Motor neuron (in vitro differentiated cells): ENCODE data around the gene PROM2. TPM values are rescaled to one million over a fixed set of nuclear protein-coding genes. Genes with fewer than 3 reads are reported as not detected.

ENCODE experiments used
- ATAC-seq, 8 experiments: fragments of 200-7000 bp; cut with Tn5 transposase; replicated peaks in 6 of 8; 2 replicates each; pipeline ENCODE4 v1.8.0; 2021; ENCODE audit warnings: mild to moderate bottlenecking in 8 of 8, moderate library complexity in 8 of 8
- H3K27ac ChIP-seq, 2 donors: fragments of 250-450 bp; sonication (Bioruptor Pico); 2 replicates each; pipeline ENCODE4 v1.9.0; 2021; ENCODE audit warnings: antibody characterized with exemption in 2 of 2, mild to moderate bottlenecking in 2 of 2, moderate library complexity in 1 of 2
- H3K4me1 ChIP-seq, 2 donors: fragments of 250-450 bp; sonication (Bioruptor Pico); replicated peaks in 1 of 2; 2 replicates each; pipeline ENCODE4 v1.6.1; 2021; ENCODE audit warnings: antibody characterized with exemption in 2 of 2, mild to moderate bottlenecking in 2 of 2, moderate library complexity in 1 of 2
- H3K4me3 ChIP-seq, 5 donors: fragments of 250-450 bp; sonication (Bioruptor Pico); 2 replicates each; pipeline ENCODE4 v1.9.0; 2021; ENCODE audit warnings: antibody characterized with exemption in 5 of 5, mild to moderate bottlenecking in 5 of 5, moderate library complexity in 4 of 5
- WGBS, 10 experiments: fragments of 450-650 bp; shearing (Covaris generic); methylation state at CpG; one replicate each; pipeline ENCODE4 v1.0.0; 2022; 5-methylcytosine and 5-hydroxymethylcytosine counted together
- in situ Hi-C, 9 experiments: fragments of 400-800 bp; cut with MboI; loops; one replicate each; pipeline ENCODE4 v1.15.0; 2021; ENCODE audit warnings: low sequenced_read_pairs in 9 of 9, low pct_unique_long_range_greater_than_20kb in 2 of 9; ENCODE audit not compliant: unreplicated experiment in 9 of 9
- total RNA-seq, 8 experiments: library from RNA; unstranded; fragments of 300-600 nt; gene quantifications; 2 replicates each; pipeline versions ENCODE4 v1.2.3 to v1.2.4, GENCODE V29; 2022

Gene PROM2
- total RNA-seq, 8 experiments from 2014 or later, result 0.58 to 4.6 (median 2.0) TPM

- no peak overlapping the region for H3K4me3 ChIP-seq
- 0 to 64% (median 35%) methylated on average over 1 to 4 of the region's 5 CpGs; no CpG with 5 or more reads in 4 of the 10 experiments for WGBS, 10 experiments
- peaks cover 16 to 36% of the 10 kb centered on the region in 2 donors for H3K4me1 ChIP-seq
- no peak overlapping the region for H3K27ac ChIP-seq
- ATAC-seq, result peak in 5 of 8 experiments; percentile 38 to 49 (median 41)
- in situ Hi-C loops, result no loop called here
Measured at GRCh38 chr2:95296011-95296410, 21.8 kb downstream of the PROM2 start.

- H3K4me3 ChIP-seq, result no peak within 1 kb of the TSS
- H3K27ac ChIP-seq, result no peak within 1 kb of the TSS
- in situ Hi-C loops, result no loop called here
- peaks cover 16 to 36% of the 10 kb centered on the region in 2 donors for H3K4me1 ChIP-seq
- peak in 6 of 8 experiments; percentile 58 to 65 (median 62) for ATAC-seq
- 0% methylated on average over 2 of the region's 13 CpGs; no CpG with 5 or more reads in 9 of the 10 experiments for WGBS, 10 experiments
Measured at GRCh38 chr2:95296880-95297487, 22.7 kb downstream of the PROM2 start, which contains the start of gene KCNIP3. KCNIP3 (plus strand) TSS chr2:95297347; CDS start chr2:95297439, 92 bp downstream.

GRCh38 chr2:95297639-95298395, 23.6 kb downstream of the PROM2 start:
- WGBS, 10 experiments, result 0 to 80% (median 57%) methylated on average over 1 to 7 of the region's 11 CpGs; no CpG with 5 or more reads in 3 of the 10 experiments
- ATAC-seq, result no peak
- in situ Hi-C loops, result no loop called here
- H3K4me3 ChIP-seq, result no peak overlapping the region
- peaks cover 16 to 36% of the 10 kb centered on the region in 2 donors for H3K4me1 ChIP-seq
- no peak overlapping the region for H3K27ac ChIP-seq

- H3K4me3 ChIP-seq, result no peak overlapping the region
- 60 to 100% (median 88%) methylated on average over 2 of the region's 9 CpGs; no CpG with 5 or more reads in 5 of the 10 experiments for WGBS, 10 experiments
- H3K27ac ChIP-seq, result no peak overlapping the region
- in situ Hi-C loops, result no loop called here
- H3K4me1 ChIP-seq, result peaks cover 16 to 36% of the 10 kb centered on the region in 2 donors
- peak in 1 of 8 experiments; percentile 47 for ATAC-seq
Measured at GRCh38 chr2:95298486-95299111, 24.4 kb downstream of the PROM2 start.

- H3K27ac ChIP-seq, result no peak overlapping the region
- in situ Hi-C loops, result loop anchor here in 1 of 9 experiments (25.0 kb wide), 1 partner anchor 113 kb away; no protein-coding TSS in a partner anchor
Measured at GRCh38 chr2:95299961-95300360, 25.7 kb downstream of the PROM2 start.

GRCh38 chr2:95300450-95300849, 26.2 kb downstream of the PROM2 start:
- Histone ChIP-seq H3K4me3 (no peak overlapping the region), H3K27ac (no peak overlapping the region), H3K4me1 (peaks cover 16 to 38% of the 10 kb centered on the region in 2 donors)
- WGBS, 10 experiments, result 0 to 33% methylated on average over 3 to 4 of the region's 11 CpGs; no CpG with 5 or more reads in 8 of the 10 experiments
- ATAC-seq, result peak in 4 of 8 experiments; percentile 16 to 71 (median 59)
- in situ Hi-C loops, result loop anchor here in 1 of 9 experiments (25.0 kb wide), 1 partner anchor 113 kb away; no protein-coding TSS in a partner anchor

More at GRCh38 chr2:95299961-95300360, 25.7 kb downstream of the PROM2 start:
- no peak overlapping the region for H3K4me3 ChIP-seq
- H3K4me1 ChIP-seq, result peaks cover 16 to 36% of the 10 kb centered on the region in 2 donors
- WGBS, 10 experiments, result 82 to 100% (median 83%) methylated on average over 2 to 8 of the region's 9 CpGs; no CpG with 5 or more reads in 7 of the 10 experiments
- ATAC-seq, result no peak

GRCh38 chr2:95301186-95301585, 26.9 kb downstream of the PROM2 start:
- ATAC-seq, result no peak
- no peak overlapping the region for H3K27ac ChIP-seq
- 40% methylated on average over 1 of the region's 4 CpGs; no CpG with 5 or more reads in 8 of the 10 experiments for WGBS, 10 experiments
- H3K4me3 ChIP-seq, result no peak overlapping the region
- H3K4me1 ChIP-seq, result peaks cover 14 to 34% of the 10 kb centered on the region in 2 donors
- in situ Hi-C loops, result loop anchor here in 1 of 9 experiments (25.0 kb wide), 1 partner anchor 114 kb away; no protein-coding TSS in a partner anchor

- in situ Hi-C loops, result loop anchor here in 1 of 9 experiments (25.0 kb wide), 1 partner anchor 115 kb away; no protein-coding TSS in a partner anchor
- peak in 4 of 8 experiments; percentile 18 to 49 (median 37) for ATAC-seq
- H3K27ac ChIP-seq, result no peak overlapping the region
- 34 to 87% (median 73%) methylated on average over 1 to 5 of the region's 17 CpGs; no CpG with 5 or more reads in 6 of the 10 experiments for WGBS, 10 experiments
- H3K4me3 ChIP-seq, result no peak overlapping the region
- peaks cover 8 to 26% of the 10 kb centered on the region in 2 donors for H3K4me1 ChIP-seq
Measured at GRCh38 chr2:95301876-95302641, 27.8 kb downstream of the PROM2 start.

GRCh38 chr2:95303191-95303919, 29.1 kb downstream of the PROM2 start:
- in situ Hi-C loops, result loop anchor here in 1 of 9 experiments (25.0 kb wide), 1 partner anchor 116 kb away; no protein-coding TSS in a partner anchor
- ATAC-seq, result peak in 1 of 8 experiments; percentile 30
- Histone ChIP-seq H3K4me3 (no peak overlapping the region), H3K27ac (no peak overlapping the region), H3K4me1 (peaks cover 0 to 16% of the 10 kb centered on the region in 2 donors)
- 0 to 100% (median 68%) methylated on average over 1 to 8 of the region's 19 CpGs; no CpG with 5 or more reads in 3 of the 10 experiments for WGBS, 10 experiments

- 37 to 90% (median 66%) methylated on average over 3 to 13 of the region's 15 CpGs for WGBS, 10 experiments
- Histone ChIP-seq H3K27ac (no peak overlapping the region), H3K4me1 (peaks cover 0 to 7% of the 10 kb centered on the region in 2 donors), H3K4me3 (no peak overlapping the region)
- no peak for ATAC-seq
- in situ Hi-C loops, result loop anchor here in 1 of 9 experiments (25.0 kb wide), 1 partner anchor 118 kb away; no protein-coding TSS in a partner anchor
Measured at GRCh38 chr2:95305380-95306061, 31.3 kb downstream of the PROM2 start.

- ATAC-seq, result no peak
- no peak overlapping the region for H3K27ac ChIP-seq
- peaks cover 0 to 4% of the 10 kb centered on the region in 2 donors for H3K4me1 ChIP-seq
- in situ Hi-C loops, result loop anchor here in 1 of 9 experiments (25.0 kb wide), 1 partner anchor 119 kb away; no protein-coding TSS in a partner anchor
- 53 to 100% (median 100%) methylated on average over 1 to 4 of the region's 10 CpGs; no CpG with 5 or more reads in 3 of the 10 experiments for WGBS, 10 experiments
- H3K4me3 ChIP-seq, result no peak overlapping the region
Measured at GRCh38 chr2:95306336-95306895, 32.2 kb downstream of the PROM2 start.
